Breast epithelium (tissue), 4 donors: ENCODE results near the gene DMRT3. TPM values are rescaled to one million over a fixed set of nuclear protein-coding genes. Genes with fewer than 3 reads are reported as not detected.

Source experiments
- DNase-seq, 2 donors: peaks; one replicate each; pipeline ENCODE4 v3.0.0-alpha.2; 2019; ENCODE audit warnings: low spot score in 2 of 2
- H3K27ac ChIP-seq, 2 donors: fragments of 200-600 bp; sonication (generic) in 1 of 2; one replicate each; pipeline ENCODE4 v1.5.1; 2016 to 2019; ENCODE audit warnings: mild to moderate bottlenecking in 1 of 2
- H3K27me3 ChIP-seq, 2 donors: fragments of 200-600 bp; sonication (generic) in 1 of 2; one replicate each; pipeline versions ENCODE4 v1.5.1 to v1.6.0; 2017 to 2019; ENCODE audit warnings: control low read depth in 1 of 2, mild to moderate bottlenecking in 1 of 2
- H3K36me3 ChIP-seq: fragments of 200-600 bp; one replicate; pipeline ENCODE4 v1.5.1; 2019
- H3K4me1 ChIP-seq, 2 donors: fragments of 200-600 bp; sonication (generic); one replicate each; pipeline ENCODE4 v1.5.1; 2016 to 2019; ENCODE audit warnings: control low read depth in 1 of 2
- H3K4me3 ChIP-seq, 3 donors: fragments of 200-600 bp; sonication (generic); 1 replicate in 2 of 3; 2 replicates in 1 of 3; pipeline ENCODE4 v1.5.1; 2016 to 2019; ENCODE audit warnings: mild to moderate bottlenecking in 3 of 3, moderate library complexity in 2 of 3
- H3K9me3 ChIP-seq, 2 donors: fragments of 200-600 bp; sonication (generic) in 1 of 2; one replicate each; pipeline ENCODE4 v1.5.1; 2016 to 2019; ENCODE audit warnings: control low read depth in 1 of 2
- POLR2A ChIP-seq: fragments of 450-650 bp; IDR thresholded peaks from one replicate; pipeline ENCODE4 v1.6.1; 2016; ENCODE audit warnings: antibody characterized with exemption, mild to moderate bottlenecking, moderate library complexity
- POLR2AphosphoS5 ChIP-seq, 3 donors: sonication (generic); formaldehyde crosslinking; IDR thresholded peaks; one replicate each; pipeline ENCODE4 v1.6.1; 2017; ENCODE audit warnings: antibody characterized with exemption in 3 of 3
- intact Hi-C: fragments of 100-400 bp; cut with DNase I; formaldehyde crosslinking; loops from one replicate; pipeline ENCODE4 v1.15.1; 2023; ENCODE audit warnings: low total_unique reads
- total RNA-seq, 3 donors: library from RNA; depleted of rRNA; stranded (reverse); fragments of >200 nt; gene quantifications; one replicate each; pipeline ENCODE4 v1.1.0, GENCODE V29; 2016
- TF ChIP-seq, protein P1 (sequence below), 3 donors: fragments of 450-650 bp; IDR thresholded peaks; one replicate each; pipeline ENCODE4 v1.5.1; 2016 to 2017; ENCODE audit warnings: antibody characterized with exemption in 3 of 3, mild to moderate bottlenecking in 3 of 3, moderate library complexity in 3 of 3

Gene DMRT3
- total RNA-seq, 3 donors from 2014 or later = 0.29 to 1.8 (median 0.33) TPM

DNA sequence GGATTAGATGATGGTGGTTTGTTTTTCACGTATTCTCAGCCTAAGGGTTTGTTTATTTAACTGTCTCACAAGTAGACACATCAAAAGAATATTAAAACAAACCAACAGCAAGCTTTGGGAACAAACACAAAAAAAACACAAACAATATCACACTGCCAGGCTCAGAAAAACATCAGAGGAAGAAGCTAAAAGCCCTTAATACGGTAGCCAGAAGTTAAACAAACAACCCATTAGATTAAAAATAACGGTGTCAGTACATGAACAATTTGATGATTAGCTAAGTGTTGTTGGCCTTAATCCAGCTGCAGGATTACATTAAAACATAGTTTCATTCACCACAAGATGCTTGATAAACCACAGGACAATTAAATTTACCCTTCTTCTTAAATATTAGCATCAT, 57.8 kb downstream of the DMRT3 start:
- intact Hi-C loops = no loop called here
- Histone ChIP-seq H3K36me3 (no peaks in the 10 kb centered on the region), H3K4me3 (no peak overlapping the region), H3K27ac (no peak overlapping the region), H3K9me3 (no peaks in the 10 kb centered on the region), H3K4me1 (no peaks in the 10 kb centered on the region), H3K27me3 (peaks cover 0 to 21% of the 10 kb centered on the region in 2 donors)
- no peak for DNase-seq
- TF ChIP-seq POLR2AphosphoS5 (IDR thresholded peaks at IDR 0.05) = no peak
- no peak for TF ChIP-seq POLR2A
- TF ChIP-seq, protein P1, sequence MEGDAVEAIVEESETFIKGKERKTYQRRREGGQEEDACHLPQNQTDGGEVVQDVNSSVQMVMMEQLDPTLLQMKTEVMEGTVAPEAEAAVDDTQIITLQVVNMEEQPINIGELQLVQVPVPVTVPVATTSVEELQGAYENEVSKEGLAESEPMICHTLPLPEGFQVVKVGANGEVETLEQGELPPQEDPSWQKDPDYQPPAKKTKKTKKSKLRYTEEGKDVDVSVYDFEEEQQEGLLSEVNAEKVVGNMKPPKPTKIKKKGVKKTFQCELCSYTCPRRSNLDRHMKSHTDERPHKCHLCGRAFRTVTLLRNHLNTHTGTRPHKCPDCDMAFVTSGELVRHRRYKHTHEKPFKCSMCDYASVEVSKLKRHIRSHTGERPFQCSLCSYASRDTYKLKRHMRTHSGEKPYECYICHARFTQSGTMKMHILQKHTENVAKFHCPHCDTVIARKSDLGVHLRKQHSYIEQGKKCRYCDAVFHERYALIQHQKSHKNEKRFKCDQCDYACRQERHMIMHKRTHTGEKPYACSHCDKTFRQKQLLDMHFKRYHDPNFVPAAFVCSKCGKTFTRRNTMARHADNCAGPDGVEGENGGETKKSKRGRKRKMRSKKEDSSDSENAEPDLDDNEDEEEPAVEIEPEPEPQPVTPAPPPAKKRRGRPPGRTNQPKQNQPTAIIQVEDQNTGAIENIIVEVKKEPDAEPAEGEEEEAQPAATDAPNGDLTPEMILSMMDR (IDR thresholded peaks at IDR 0.05) = no peak

DNA sequence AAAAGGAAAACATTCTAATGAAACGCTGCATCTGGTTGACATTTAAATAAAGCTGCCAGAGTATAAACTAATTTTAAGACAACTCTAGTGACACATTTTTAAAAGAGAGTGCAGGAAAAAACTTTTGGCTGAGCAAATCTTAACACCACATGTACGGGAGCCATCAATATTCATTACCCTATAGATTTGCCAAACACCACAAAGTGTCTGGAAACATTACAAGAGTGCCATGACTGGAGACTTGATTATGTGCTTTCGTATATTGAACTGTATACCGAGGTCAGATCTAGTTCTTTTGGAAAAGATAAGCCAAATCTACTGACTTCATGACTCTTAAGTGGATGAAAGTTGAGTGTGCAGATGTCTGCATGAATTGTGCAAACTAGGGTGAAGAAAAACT, 63.1 kb downstream of the DMRT3 start:
- Histone ChIP-seq H3K9me3 (no peaks in the 10 kb centered on the region), H3K4me3 (no peak overlapping the region), H3K27me3 (peaks cover 0 to 58% of the 10 kb centered on the region in 2 donors), H3K27ac (no peak overlapping the region), H3K4me1 (no peaks in the 10 kb centered on the region), H3K36me3 (no peaks in the 10 kb centered on the region)
- DNase-seq = no peak
- TF ChIP-seq POLR2AphosphoS5 (IDR thresholded peaks at IDR 0.05) (no peak), POLR2A (no peak)
- TF ChIP-seq, protein P1 (IDR thresholded peaks at IDR 0.05) = no peak
- intact Hi-C loops = no loop called here

Other genes with a start within 250 kb of the DMRT3 start
- not detected for gene DMRT1, start 135.0 kb upstream of the DMRT3 start, total RNA-seq
- gene DMRT2, start 73.7 kb downstream of the DMRT3 start, total RNA-seq = 10 to 100 TPM in 1 of 3 donors, 1 to 10 TPM in 2; 1.3 to 16.0 (median 5.2) TPM